ENCODE measurements around the gene PRR7.
"Not testable (repeated sequence)": the region's sequence is repeated elsewhere in the genome, so short reads cannot be mapped to it uniquely, and the experiment has no call there.

- TF ChIP-seq CTCF (IDR thresholded peaks at IDR 0.05); TEAD4 (IDR thresholded peaks at IDR 0.05; ENCODE audit: borderline replicate concordance, insufficient read depth); PBX3 (IDR thresholded peaks at IDR 0.05); MAX (IDR thresholded peaks at IDR 0.05; ENCODE audit: low read depth); RFX5 (IDR thresholded peaks at IDR 0.05; ENCODE audit: low read length); TAF1 (IDR thresholded peaks at IDR 0.05; ENCODE audit: borderline replicate concordance, low read depth, low read length); JUND (IDR thresholded peaks at IDR 0.05); MXI1 (IDR thresholded peaks at IDR 0.05; ENCODE audit: low read depth, low read length); EP300 (IDR thresholded peaks at IDR 0.05; ENCODE audit: borderline replicate concordance in 1 of 2, low read depth in 1 of 2, low read length in 1 of 2); USF2 (IDR thresholded peaks at IDR 0.05; ENCODE audit: borderline replicate concordance, low read depth, low read length); EZH2phosphoT487 (IDR thresholded peaks at IDR 0.05; ENCODE audit: borderline replicate concordance, low read depth); GATA2 (CRISPR knock-in tag; IDR thresholded peaks at IDR 0.05): not testable (repeated sequence)
Measured at GRCh38 chr5:177417081-177417480, 29.5 kb upstream of the PRR7 start.

Measured in SK-N-SH (cell line).